HG02840 (cell line): ENCODE results near the gene KDM1A.

ENCODE experiments used
- ATAC-seq: cut with Tn5 transposase; IDR thresholded peaks from one replicate; pipeline ENCODE4 v1.9.1; 2021; ENCODE audit warnings: mild to moderate bottlenecking, moderate library complexity, moderate number of reproducible peaks; ENCODE audit not compliant: unreplicated experiment, low FRiP score

KDM1A gene

DNA sequence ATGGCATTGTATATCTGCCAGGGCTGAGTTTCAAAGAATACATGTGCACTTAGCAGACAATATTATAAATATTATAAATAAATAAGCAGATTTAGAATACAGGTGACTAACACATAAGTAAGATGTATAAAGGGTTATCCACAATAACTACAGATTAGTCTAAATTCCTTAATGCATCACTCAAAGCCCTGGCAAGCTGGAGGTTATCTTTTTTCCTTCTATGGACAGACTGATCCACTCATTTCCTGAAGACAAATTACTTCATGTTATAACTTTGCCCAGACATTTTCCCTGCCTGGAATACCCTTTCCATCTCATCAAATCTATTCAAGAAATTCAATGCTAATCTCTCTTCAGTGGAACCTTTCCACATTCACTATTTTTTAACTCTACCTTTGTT, 110.6 kb downstream of the KDM1A start:
- ATAC-seq = no peak

GRCh38 chr1:23132033-23132432, 112.8 kb downstream of the KDM1A start:
- ATAC-seq = no peak
